ENCODE data around the gene PFKM. TPM values are rescaled to one million over a fixed set of nuclear protein-coding genes. Genes with fewer than 3 reads are reported as not detected.
A peak's percentile ranks its signal among the peaks of the same experiment; 100 is the strongest.

Gene PFKM
- total and polyA plus RNA-seq, 2 donors (not counting 3 experiments of a cell fraction or from before 2014, with no cell fraction given): 53.4 to 74.4 TPM

- BruUV-seq (replicated peaks): no TSS peak
- dilution Hi-C loops (cut with MboI; ENCODE audit: extremely low pct_ligation_motif_present, low sequenced_read_pairs): no loop called here
Observed at GRCh38 chr12:48104531-48104930, 14.6 kb upstream of the PFKM start.

GRCh38 chr12:48105321-48105866 is 13.8 kb upstream of the PFKM start:
- dilution Hi-C loops (cut with MboI; ENCODE audit: extremely low pct_ligation_motif_present, low sequenced_read_pairs): no loop called here
- POLR2A ChIA-PET: interaction anchor here (0.7 to 0.9 kb wide), 2 partner anchors 18 to 43 kb away, joined by 3 read pairs; no protein-coding TSS in a partner anchor
- Histone ChIP-seq H4K20me1 (replicated peaks; ENCODE audit: control insufficient read depth, extremely low read depth, insufficient read depth, low read length) (no peaks in the 10 kb centered on the region), H3K27me3 (ENCODE audit: control insufficient read depth in 2 of 2, insufficient read depth in 2 of 2, low read length in 2 of 2) (no peaks in the 10 kb centered on the region), H3K9me1 (replicated peaks; ENCODE audit: control insufficient read depth, extremely low read depth, insufficient read depth, low read length) (no peaks in the 10 kb centered on the region), H3K9ac (replicated peaks; ENCODE audit: extremely low read depth, insufficient read depth, low read length) (peak overlapping the region; percentile 98), H2AFZ (ENCODE audit: low read depth, low read length) (peak overlapping the region; percentile 100), H3K79me2 (ENCODE audit: control insufficient read depth, insufficient read depth, low read length) (peaks cover 28% of the 10 kb centered on the region), H3K27ac (ENCODE audit: insufficient read depth, low read depth, low read length) (peak overlapping the region; percentile 98), H3K4me1 (ENCODE audit: control insufficient read depth, extremely low read depth, insufficient read depth, low read length) (peaks cover 12% of the 10 kb centered on the region), H3K4me3 (replicated peaks in 1 of 3; ENCODE audit: insufficient read depth in 1 of 3, low read depth in 1 of 3, low read length in 3 of 3) (peak overlapping the region; percentile 41 to 91 (median 81)), H3K9me3 (replicated peaks; ENCODE audit: control insufficient read depth, insufficient read depth, low read length) (no peaks in the 10 kb centered on the region), H3K36me3 (ENCODE audit: control insufficient read depth in 2 of 2, extremely low read depth in 1 of 2, insufficient read depth in 2 of 2, low read length in 2 of 2) (no peaks in the 10 kb centered on the region), H3K4me2 (ENCODE audit: insufficient read depth, low read length) (peak overlapping the region; percentile 77)
- no TSS peak for BruUV-seq (replicated peaks)
- intact Hi-C loops (cut with micrococcal nuclease): loop anchor here (1.0 to 10.0 kb wide), 3 partner anchors 14 to 349 kb away; partner anchors contain the start of genes COL2A1 and PFKM
- CTCF ChIA-PET: interaction anchor here (0.6 to 1.7 kb wide), 2 partner anchors 22 to 52 kb away, joined by 3 to 8 read pairs; partner anchors contain the start of gene ASB8
- FAIRE-seq (no peak), DNase-seq (ENCODE audit: low read depth, low spot score) (peak; percentile 56)
- no peak for TF ChIP-seq CTCF (IDR thresholded peaks at IDR 0.05; ENCODE audit: extremely low read depth in 1 of 2, insufficient read depth in 1 of 2, low read depth in 1 of 2, low read length in 2 of 2)
- TF ChIP-seq MYC (IDR thresholded peaks at IDR 0.05; ENCODE audit: low read depth, low read length): no peak

More at GRCh38 chr12:48104531-48104930, 14.6 kb upstream of the PFKM start:
- Histone ChIP-seq H3K36me3 (ENCODE audit: control insufficient read depth in 2 of 2, extremely low read depth in 1 of 2, insufficient read depth in 2 of 2, low read length in 2 of 2) (no peaks in the 10 kb centered on the region), H4K20me1 (replicated peaks; ENCODE audit: control insufficient read depth, extremely low read depth, insufficient read depth, low read length) (no peaks in the 10 kb centered on the region), H3K4me1 (ENCODE audit: control insufficient read depth, extremely low read depth, insufficient read depth, low read length) (peaks cover 12% of the 10 kb centered on the region), H3K9me1 (replicated peaks; ENCODE audit: control insufficient read depth, extremely low read depth, insufficient read depth, low read length) (no peaks in the 10 kb centered on the region), H3K4me3 (replicated peaks in 1 of 3; ENCODE audit: insufficient read depth in 1 of 3, low read depth in 1 of 3, low read length in 3 of 3) (peak overlapping the region in 1 of 3 experiments; percentile 81), H3K79me2 (ENCODE audit: control insufficient read depth, insufficient read depth, low read length) (peaks cover 33% of the 10 kb centered on the region), H3K27ac (ENCODE audit: insufficient read depth, low read depth, low read length) (no peak overlapping the region), H3K9ac (replicated peaks; ENCODE audit: extremely low read depth, insufficient read depth, low read length) (no peak overlapping the region), H3K4me2 (ENCODE audit: insufficient read depth, low read length) (peak overlapping the region; percentile 77), H2AFZ (ENCODE audit: low read depth, low read length) (no peak overlapping the region), H3K9me3 (replicated peaks; ENCODE audit: control insufficient read depth, insufficient read depth, low read length) (no peaks in the 10 kb centered on the region), H3K27me3 (ENCODE audit: control insufficient read depth in 2 of 2, insufficient read depth in 2 of 2, low read length in 2 of 2) (no peaks in the 10 kb centered on the region)
- no peak for FAIRE-seq
- TF ChIP-seq EZH2 (IDR thresholded peaks at IDR 0.05; ENCODE audit: borderline replicate concordance, low read depth, low read length, severe bottlenecking): no peak
- no peak for TF ChIP-seq FOS (IDR thresholded peaks at IDR 0.05; ENCODE audit: borderline replicate concordance, insufficient read depth, low read length)
- TF ChIP-seq MAX (IDR thresholded peaks at IDR 0.05; ENCODE audit: insufficient read depth, insufficient read length): no peak
- no peak for TF ChIP-seq GATA2 (IDR thresholded peaks at IDR 0.05; ENCODE audit: insufficient read depth, insufficient read length, low read depth, low read length)
- POLR2A ChIA-PET: no interaction called here
- DNase-seq (ENCODE audit: low read depth, low spot score): no peak
- CTCF ChIA-PET: no interaction called here
- intact Hi-C loops (cut with micrococcal nuclease): loop anchor here (10.0 kb wide), 1 partner anchor 350 kb away; no protein-coding TSS in a partner anchor
